Fibroblast of lung (primary cell): ENCODE data around the gene CD8B2.
"Not testable (repeated sequence)": the region's sequence is repeated elsewhere in the genome, so short reads cannot be mapped to it uniquely, and the experiment has no call there.

Experiments
- EZH2 ChIP-seq: IDR thresholded peaks from 2 replicates; pipeline ENCODE4 v1.5.1; 2012; ENCODE audit warnings: low read length, control low read depth, mild to moderate bottlenecking; ENCODE audit errors: missing control alignments
- TF ChIP-seq, protein P1 (sequence below), 2 donors: IDR thresholded peaks in 1 of 2; conservative IDR thresholded peaks in 1 of 2; 1 replicate in 1 of 2; 2 replicates in 1 of 2; pipeline ENCODE4 v1.5.1; 2011 to 2012; ENCODE audit warnings: low read length in 2 of 2, control low read depth in 1 of 2, inconsistent platforms in 1 of 2, low read depth in 1 of 2, mild to moderate bottlenecking in 1 of 2

DNA sequence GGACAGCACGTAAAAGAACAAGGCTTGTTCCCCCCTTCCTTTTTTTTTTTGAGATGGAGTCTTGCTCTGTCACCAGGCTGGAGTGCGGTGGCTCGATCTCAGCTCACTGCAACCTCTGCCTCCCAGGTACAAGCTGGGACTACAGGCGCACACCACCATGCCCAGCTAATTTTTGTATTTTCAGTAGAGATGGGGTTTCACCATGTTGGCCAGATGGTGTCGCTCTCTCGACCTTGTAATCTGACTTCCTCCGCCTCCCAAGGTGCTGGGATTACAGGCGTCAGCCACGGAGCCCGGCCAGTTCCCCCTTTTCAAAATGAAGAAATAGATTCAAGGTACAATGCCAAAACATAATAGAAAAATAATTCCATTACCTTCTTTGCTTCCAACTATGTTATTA, 25.3 kb upstream of the CD8B2 start:
- not testable (repeated sequence) for TF ChIP-seq EZH2
- TF ChIP-seq, protein P1, sequence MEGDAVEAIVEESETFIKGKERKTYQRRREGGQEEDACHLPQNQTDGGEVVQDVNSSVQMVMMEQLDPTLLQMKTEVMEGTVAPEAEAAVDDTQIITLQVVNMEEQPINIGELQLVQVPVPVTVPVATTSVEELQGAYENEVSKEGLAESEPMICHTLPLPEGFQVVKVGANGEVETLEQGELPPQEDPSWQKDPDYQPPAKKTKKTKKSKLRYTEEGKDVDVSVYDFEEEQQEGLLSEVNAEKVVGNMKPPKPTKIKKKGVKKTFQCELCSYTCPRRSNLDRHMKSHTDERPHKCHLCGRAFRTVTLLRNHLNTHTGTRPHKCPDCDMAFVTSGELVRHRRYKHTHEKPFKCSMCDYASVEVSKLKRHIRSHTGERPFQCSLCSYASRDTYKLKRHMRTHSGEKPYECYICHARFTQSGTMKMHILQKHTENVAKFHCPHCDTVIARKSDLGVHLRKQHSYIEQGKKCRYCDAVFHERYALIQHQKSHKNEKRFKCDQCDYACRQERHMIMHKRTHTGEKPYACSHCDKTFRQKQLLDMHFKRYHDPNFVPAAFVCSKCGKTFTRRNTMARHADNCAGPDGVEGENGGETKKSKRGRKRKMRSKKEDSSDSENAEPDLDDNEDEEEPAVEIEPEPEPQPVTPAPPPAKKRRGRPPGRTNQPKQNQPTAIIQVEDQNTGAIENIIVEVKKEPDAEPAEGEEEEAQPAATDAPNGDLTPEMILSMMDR (conservative IDR thresholded peaks at IDR 0.05 in 1 of 2, IDR thresholded peaks at IDR 0.05 in 1 of 2; ENCODE audit: low read depth in 1 of 2, low read length in 2 of 2) = not testable (repeated sequence)
